HG03039 (cell line): ENCODE data around the gene CD200R1.

ENCODE experiments used
- ATAC-seq: cut with Tn5 transposase; IDR thresholded peaks from one replicate; pipeline ENCODE4 v1.9.1; 2021; ENCODE audit warnings: mild to moderate bottlenecking, moderate library complexity; ENCODE audit not compliant: unreplicated experiment

Gene CD200R1

DNA sequence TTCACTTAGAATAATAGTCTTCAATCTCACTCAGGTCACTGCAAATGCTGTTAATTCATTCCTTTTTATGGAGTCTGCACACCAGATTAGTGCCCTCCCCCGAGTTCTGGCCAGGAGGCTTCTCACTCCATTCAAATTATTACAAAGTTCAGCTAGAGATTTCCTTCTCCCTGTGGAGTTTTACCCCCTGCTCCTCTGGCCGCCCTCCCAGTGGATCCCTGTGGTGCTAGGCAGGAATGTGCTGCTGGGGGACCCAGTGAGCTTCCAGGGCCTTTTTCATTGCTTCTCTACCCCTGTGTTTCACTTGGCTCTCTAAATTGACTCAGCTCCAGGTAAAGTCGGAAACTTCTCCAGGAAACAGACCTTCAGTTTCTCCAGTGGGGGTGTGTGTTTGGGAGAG, 85.5 kb downstream of the CD200R1 start:
- ATAC-seq, result no peak

DNA sequence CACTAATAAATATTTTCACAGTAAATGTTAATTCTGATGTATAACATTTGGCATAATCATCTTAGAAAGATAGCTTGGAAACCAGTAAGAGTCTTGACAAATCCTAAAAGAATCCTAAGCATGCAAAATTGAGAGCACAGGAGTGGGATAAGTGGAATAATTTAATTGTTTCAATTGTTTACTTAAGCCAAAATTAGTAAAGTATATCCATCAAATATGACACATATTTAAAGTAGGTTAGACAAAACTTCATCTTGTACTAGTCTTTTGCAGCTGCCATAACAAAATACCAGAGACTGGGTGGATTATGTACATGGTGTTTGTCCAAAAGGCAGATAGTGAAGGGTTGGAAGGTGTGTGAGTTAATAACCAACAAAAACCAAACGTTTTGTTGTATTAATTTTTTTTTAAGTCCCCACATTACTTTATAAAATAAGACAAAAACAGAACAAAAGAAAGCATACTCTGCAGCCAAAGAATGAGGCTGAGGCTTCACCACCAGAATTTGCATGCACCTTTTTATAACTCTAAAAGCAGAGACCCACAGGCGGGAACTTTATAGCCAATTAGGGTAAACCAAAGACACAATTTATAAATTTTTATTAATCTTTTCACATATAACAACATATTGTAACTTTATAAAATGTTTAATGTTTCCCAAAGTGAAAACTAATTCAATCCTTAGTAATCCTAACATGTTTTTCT, 86.4 kb downstream of the CD200R1 start:
- no peak for ATAC-seq

DNA sequence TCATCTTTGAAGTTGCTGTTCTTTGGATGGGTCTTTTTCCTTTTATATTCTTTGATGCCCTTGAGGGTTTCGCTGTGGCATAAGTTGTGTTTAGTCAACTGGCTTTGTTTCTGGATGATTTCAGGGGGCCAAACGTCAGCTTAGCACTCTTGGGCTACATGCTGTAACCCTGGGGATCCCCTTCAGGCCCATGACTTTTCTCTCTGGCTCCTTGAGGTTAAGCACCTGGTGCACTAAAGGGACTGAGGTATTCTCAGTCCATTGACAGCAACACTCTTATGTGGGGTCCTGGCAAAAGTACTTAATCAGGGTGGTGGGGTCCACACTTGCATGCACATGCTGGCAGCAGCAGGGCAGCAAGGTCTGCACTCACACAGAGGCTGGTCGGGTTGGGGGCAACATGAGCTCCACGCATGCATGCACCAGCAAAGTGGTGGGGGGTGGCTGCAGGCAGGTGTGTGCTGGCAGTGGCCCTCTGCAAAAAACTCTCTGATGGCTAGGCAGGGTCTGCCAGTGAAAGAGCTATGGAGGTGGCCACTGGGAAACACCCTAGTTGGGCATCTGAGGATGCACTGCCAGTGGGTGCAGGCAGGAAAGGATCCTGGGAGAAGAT, 90.1 kb downstream of the CD200R1 start:
- no peak for ATAC-seq

GRCh38 chr3:112881891-112882290, 93.0 kb downstream of the CD200R1 start:
- no peak for ATAC-seq

DNA sequence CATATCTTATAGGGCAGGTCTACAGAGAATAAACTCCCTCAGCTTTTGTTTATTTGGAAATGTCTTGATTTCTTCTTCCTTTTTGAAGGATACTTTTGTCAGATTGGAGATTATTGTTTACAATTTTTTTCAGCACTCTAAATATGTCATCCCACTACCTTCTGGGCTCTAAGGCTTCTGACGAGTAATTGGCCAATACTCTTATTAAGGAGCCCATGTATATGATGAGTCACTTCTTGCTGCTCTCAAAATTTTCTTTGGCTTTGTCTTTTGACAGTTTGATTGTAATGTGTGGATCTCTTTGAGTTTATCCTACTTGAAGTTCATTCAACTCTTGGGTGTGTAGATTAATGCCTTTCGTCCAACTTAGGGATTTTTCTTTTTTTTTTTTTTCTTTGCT, 99.3 kb downstream of the CD200R1 start:
- no peak for ATAC-seq

GRCh38 chr3:112874725-112875124, 100.2 kb downstream of the CD200R1 start:
- no peak for ATAC-seq

DNA sequence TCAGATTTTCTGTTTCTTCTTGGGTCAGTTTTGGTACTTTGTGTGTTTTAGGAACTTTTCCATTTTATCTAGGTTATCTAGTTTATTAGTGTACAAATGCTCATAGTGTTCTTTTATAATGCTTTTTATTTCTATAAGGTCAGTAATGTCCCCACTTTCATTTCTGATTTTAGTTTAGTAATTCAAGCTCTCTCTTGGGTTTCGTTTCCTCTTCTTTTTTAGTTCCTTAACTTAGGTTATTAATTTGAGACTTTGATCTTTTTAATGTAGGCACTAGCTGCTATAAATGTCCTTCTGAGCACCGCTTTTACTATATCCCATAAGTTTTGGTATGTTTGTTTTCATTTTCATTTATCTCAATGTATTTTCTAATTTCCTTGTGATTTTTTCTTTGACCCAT, 101.3 kb downstream of the CD200R1 start:
- no peak for ATAC-seq

DNA sequence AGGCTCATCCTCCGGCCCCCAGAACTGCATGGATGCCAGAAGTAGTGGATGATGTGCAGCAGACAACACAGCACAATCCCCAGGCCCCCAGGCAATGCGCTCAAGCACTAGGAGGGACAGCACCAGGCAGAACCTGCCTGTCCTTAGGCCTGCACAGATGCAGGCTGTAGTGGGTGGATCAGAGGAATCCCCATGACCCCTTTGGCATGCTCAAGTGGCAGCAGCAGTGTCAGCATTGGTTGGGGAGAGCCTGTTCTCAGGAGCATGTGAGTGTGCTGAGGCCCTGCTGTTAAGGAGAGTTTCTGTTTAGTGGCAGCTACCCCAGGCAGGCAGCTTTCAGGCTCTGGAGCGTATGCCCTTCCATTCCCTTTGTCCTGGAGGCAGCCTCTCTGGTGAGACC, 103.2 kb downstream of the CD200R1 start:
- no peak for ATAC-seq
